Stomach (tissue), 9 donors: ENCODE results near the gene CIDEB. TPM values are rescaled to one million over a fixed set of nuclear protein-coding genes. Genes with fewer than 3 reads are reported as not detected.
A peak's percentile ranks its signal among the peaks of the same experiment; 100 is the strongest.

ENCODE experiments used
- DNase-seq, 2 donors: peaks; one replicate each; pipeline versions ENCODE4 v3.0.0 to v3.0.0-alpha.2; 2013 to 2019
- H3K27ac ChIP-seq, 5 donors: fragments of 200-600 bp in 4 of 5; sonication (generic) in 4 of 5; one replicate each; pipeline ENCODE4 v1.5.1; 2013 to 2019; ENCODE audit warnings: mild to moderate bottlenecking in 1 of 5, moderate library complexity in 1 of 5
- H3K27me3 ChIP-seq, 3 donors: fragments of 200-600 bp; sonication (generic); one replicate each; pipeline ENCODE4 v1.5.1; 2017 to 2019; ENCODE audit warnings: mixed run types in 1 of 3
- H3K36me3 ChIP-seq, 4 donors: fragments of 200-600 bp; sonication (generic); 1 replicate in 3 of 4; 2 replicates in 1 of 4; pipeline ENCODE4 v1.5.1; 2016 to 2019
- H3K4me1 ChIP-seq, 4 donors: fragments of 200-600 bp; sonication (generic); one replicate each; pipeline ENCODE4 v1.5.1; 2016 to 2019
- H3K4me3 ChIP-seq, 4 donors: fragments of 200-600 bp; sonication (generic) in 3 of 4; one replicate each; pipeline ENCODE4 v1.5.1; 2016 to 2019; ENCODE audit warnings: mild to moderate bottlenecking in 1 of 4
- H3K9me3 ChIP-seq, 4 donors: fragments of 200-600 bp; sonication (generic); one replicate each; pipeline ENCODE4 v1.5.1; 2016 to 2019
- EP300 ChIP-seq: sonication (generic); formaldehyde crosslinking; IDR thresholded peaks from one replicate; pipeline ENCODE4 v1.6.1; 2017; ENCODE audit warnings: antibody characterized with exemption
- POLR2A ChIP-seq, 4 donors: fragments of 450-650 bp; IDR thresholded peaks; one replicate each; pipeline ENCODE4 v1.6.1; 2016; ENCODE audit warnings: antibody characterized with exemption in 4 of 4, control low read depth in 2 of 4, mild to moderate bottlenecking in 1 of 4, moderate library complexity in 1 of 4
- POLR2AphosphoS5 ChIP-seq, 3 donors: sonication (generic); formaldehyde crosslinking; IDR thresholded peaks; one replicate each; pipeline ENCODE4 v1.6.1; 2016; ENCODE audit warnings: antibody characterized with exemption in 3 of 3
- WGBS, 5 donors: extraction: QIAGEN DNeasy Blood & Tissue Kit in 3 of 5; methylation state at CpG; one replicate each; pipeline versions ENCODE4 v1.1.5 to v1.1.7; 2013 to 2018; 5-methylcytosine and 5-hydroxymethylcytosine counted together
- intact Hi-C: fragments of 100-400 bp; cut with DNase I; formaldehyde crosslinking; loops from one replicate; pipeline ENCODE4 v1.15.1; 2023; ENCODE audit warnings: low total_unique reads
- polyA plus RNA-seq, 3 donors: library from polyadenylated mRNA; stranded (reverse); fragments of 200-250 nt; gene quantifications; one replicate each; pipeline ENCODE4 v1.2.3, GENCODE V29; 2013
- total RNA-seq, 5 donors: library from RNA; depleted of rRNA; stranded (reverse); fragments of >200 nt; gene quantifications; one replicate each; pipeline versions ENCODE4 v1.1.0 to v1.2.3, GENCODE V29; 2014 to 2016
- TF ChIP-seq, protein P1 (sequence below), 7 experiments: fragments of 450-650 bp in 4 of 7; fragments of 200-600 bp in 3 of 7; sonication (generic) in 3 of 7; IDR thresholded peaks; one replicate each; pipeline ENCODE4 v1.5.1; 2016 to 2019; ENCODE audit warnings: antibody characterized with exemption in 7 of 7, control low read depth in 2 of 7, mild to moderate bottlenecking in 1 of 7
- donor health status: healthy with polysubstance abuse.
- donor health status: Bipolar disorder and iron deficiency.
- donor health status: healthy.

Gene CIDEB
- total and polyA plus RNA-seq, 8 donors = 5.0 to 14.2 (median 6.4) TPM

GRCh38 chr14:24310646-24311604 lies 3.1 kb upstream of the CIDEB start, which contains the start of gene LTB4R:
Gene LTB4R, plus strand, starts transcription at chr14:24311502. Its CDS starts 4,150 bp downstream, at chr14:24315652.
- TF ChIP-seq POLR2AphosphoS5 (IDR thresholded peaks at IDR 0.05) (peak in 2 of 3 donors; percentile 62 to 71), POLR2A (IDR thresholded peaks at IDR 0.05) (no peak)
- TF ChIP-seq, protein P1, sequence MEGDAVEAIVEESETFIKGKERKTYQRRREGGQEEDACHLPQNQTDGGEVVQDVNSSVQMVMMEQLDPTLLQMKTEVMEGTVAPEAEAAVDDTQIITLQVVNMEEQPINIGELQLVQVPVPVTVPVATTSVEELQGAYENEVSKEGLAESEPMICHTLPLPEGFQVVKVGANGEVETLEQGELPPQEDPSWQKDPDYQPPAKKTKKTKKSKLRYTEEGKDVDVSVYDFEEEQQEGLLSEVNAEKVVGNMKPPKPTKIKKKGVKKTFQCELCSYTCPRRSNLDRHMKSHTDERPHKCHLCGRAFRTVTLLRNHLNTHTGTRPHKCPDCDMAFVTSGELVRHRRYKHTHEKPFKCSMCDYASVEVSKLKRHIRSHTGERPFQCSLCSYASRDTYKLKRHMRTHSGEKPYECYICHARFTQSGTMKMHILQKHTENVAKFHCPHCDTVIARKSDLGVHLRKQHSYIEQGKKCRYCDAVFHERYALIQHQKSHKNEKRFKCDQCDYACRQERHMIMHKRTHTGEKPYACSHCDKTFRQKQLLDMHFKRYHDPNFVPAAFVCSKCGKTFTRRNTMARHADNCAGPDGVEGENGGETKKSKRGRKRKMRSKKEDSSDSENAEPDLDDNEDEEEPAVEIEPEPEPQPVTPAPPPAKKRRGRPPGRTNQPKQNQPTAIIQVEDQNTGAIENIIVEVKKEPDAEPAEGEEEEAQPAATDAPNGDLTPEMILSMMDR (IDR thresholded peaks at IDR 0.05) = peak in 4 of 7 experiments; percentile 16 to 61 (median 53)
- Histone ChIP-seq H3K27me3 (peaks cover 0 to 4% (median 0%) of the 10 kb centered on the region in 3 donors), H3K4me3 (peak within 1 kb of the TSS; percentile 47 to 58 (median 57)), H3K36me3 (peaks cover 10 to 27% (median 16%) of the 10 kb centered on the region in 4 donors), H3K9me3 (no peaks in the 10 kb centered on the region), H3K4me1 (peaks cover 56 to 87% (median 75%) of the 10 kb centered on the region in 4 donors), H3K27ac (peak within 1 kb of the TSS; percentile 80 to 95 (median 88))
- peak; percentile 86 to 93 for DNase-seq
- 9 to 21% (median 17%) methylated on average over 16 to 99 of the region's 99 CpGs for WGBS, 5 donors
- intact Hi-C loops = no loop called here

- H3K4me1 ChIP-seq = peaks cover 49 to 80% (median 68%) of the 10 kb centered on the region in 4 donors
- WGBS, 5 donors = 11 to 17% (median 13%) methylated on average over 5 of the region's 5 CpGs
- intact Hi-C loops = no loop called here
- DNase-seq = peak in 1 of 2 donors; percentile 55
- peak overlapping the region; percentile 80 to 95 (median 88) for H3K27ac ChIP-seq
- no peaks in the 10 kb centered on the region for H3K27me3 ChIP-seq
- no peak for TF ChIP-seq POLR2A (IDR thresholded peaks at IDR 0.05)
- TF ChIP-seq, protein P1 (IDR thresholded peaks at IDR 0.05) = no peak
- no peak for TF ChIP-seq POLR2AphosphoS5 (IDR thresholded peaks at IDR 0.05)
- TF ChIP-seq EP300 = no peak
- H3K36me3 ChIP-seq = peaks cover 16 to 34% (median 23%) of the 10 kb centered on the region in 4 donors
- H3K9me3 ChIP-seq = no peaks in the 10 kb centered on the region
- H3K4me3 ChIP-seq = peak overlapping the region; percentile 47 to 58 (median 57)
These were observed 2.5 kb upstream of the CIDEB start for GRCh38 chr14:24310265-24310645.

DNA sequence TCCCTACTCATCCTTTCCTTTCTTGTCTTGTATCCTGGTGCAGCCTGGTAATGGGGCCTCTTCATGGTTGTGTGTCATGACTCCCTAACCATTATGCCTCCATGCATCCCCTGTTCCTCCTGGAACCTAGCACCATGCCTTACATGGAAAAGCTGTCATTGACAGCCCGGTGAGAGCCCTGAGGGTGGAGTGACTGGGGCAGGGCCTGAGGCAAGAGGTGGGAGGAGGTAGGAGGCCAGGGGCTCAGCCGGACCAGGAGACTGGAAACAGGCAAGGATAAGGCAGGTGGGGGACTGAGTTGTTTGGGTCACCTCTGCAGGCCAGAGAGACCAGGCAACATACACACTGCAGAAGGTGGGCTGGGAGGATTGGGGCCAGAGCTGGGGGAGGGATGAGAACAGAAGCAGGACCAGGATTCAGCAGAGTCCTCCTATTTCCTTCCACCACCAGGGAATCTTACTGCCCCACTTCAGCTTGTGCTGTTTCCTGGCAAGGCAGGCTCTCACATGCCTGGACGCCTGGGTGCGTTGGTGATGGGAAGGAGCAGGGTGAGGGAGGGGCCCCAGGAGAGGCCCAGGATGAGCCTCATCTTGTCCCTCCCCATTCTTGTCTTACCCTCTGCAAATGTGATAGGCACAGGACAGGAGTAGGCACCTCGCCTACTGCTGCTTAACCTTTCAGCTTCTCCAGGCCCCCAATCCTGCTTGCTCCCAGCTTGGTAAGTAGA lies 1.9 kb upstream of the CIDEB start, which contains the start of gene LTB4R2:
Gene LTB4R2 (plus strand): TSS at position 603 of the 727 bp plus-strand sequence. CDS start 525 bp downstream, outside the sequence.
- 60 to 81% (median 66%) methylated on average over 5 of the region's 5 CpGs for WGBS, 5 donors
- peak within 1 kb of the TSS; percentile 80 to 95 (median 88) for H3K27ac ChIP-seq
- intact Hi-C loops = no loop called here
- DNase-seq = no peak
- H3K4me1 ChIP-seq = peaks cover 44 to 74% (median 65%) of the 10 kb centered on the region in 4 donors
- no peaks in the 10 kb centered on the region for H3K9me3 ChIP-seq
- TF ChIP-seq, protein P1 (IDR thresholded peaks at IDR 0.05) = no peak
- TF ChIP-seq POLR2A (IDR thresholded peaks at IDR 0.05) = no peak
- no peak for TF ChIP-seq EP300
- no peak for TF ChIP-seq POLR2AphosphoS5 (IDR thresholded peaks at IDR 0.05)
- H3K4me3 ChIP-seq = peak within 1 kb of the TSS; percentile 47 to 58 (median 57)
- H3K36me3 ChIP-seq = peaks cover 21 to 39% (median 28%) of the 10 kb centered on the region in 4 donors
- no peaks in the 10 kb centered on the region for H3K27me3 ChIP-seq
